ENCODE measurements around the gene SSTR5. TPM values are rescaled to one million over a fixed set of nuclear protein-coding genes. Genes with fewer than 3 reads are reported as not detected.

SSTR5 gene
- total RNA-seq, 1 donor from 2014 or later: not detected

- no peak for ATAC-seq
Observed at GRCh38 chr16:1126044-1126443, 53.5 kb downstream of the SSTR5 start.

DNA sequence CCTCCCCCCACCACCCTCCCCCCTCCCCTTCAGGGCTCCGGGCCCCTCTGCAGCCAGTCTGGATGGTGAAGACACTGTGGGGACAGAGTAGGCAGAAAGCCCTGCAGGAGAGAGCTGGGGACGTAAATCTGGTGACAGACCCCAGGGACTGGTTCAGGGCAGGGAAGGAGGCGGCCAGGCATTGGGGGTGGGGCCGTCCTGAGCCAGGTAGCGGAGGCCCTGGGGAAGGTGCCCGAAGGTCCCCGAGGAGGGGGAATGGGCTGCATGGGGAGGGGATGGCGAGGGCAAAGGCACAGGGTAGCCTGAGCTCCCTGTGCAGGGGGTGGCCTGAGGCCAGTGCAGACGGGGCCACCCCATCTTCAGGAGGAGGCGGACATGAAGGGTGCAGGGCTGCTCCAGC, 54.0 kb downstream of the SSTR5 start:
- ATAC-seq: no peak

- ATAC-seq: no peak
Observed at GRCh38 chr16:1127101-1127500, 54.6 kb downstream of the SSTR5 start.

DNA sequence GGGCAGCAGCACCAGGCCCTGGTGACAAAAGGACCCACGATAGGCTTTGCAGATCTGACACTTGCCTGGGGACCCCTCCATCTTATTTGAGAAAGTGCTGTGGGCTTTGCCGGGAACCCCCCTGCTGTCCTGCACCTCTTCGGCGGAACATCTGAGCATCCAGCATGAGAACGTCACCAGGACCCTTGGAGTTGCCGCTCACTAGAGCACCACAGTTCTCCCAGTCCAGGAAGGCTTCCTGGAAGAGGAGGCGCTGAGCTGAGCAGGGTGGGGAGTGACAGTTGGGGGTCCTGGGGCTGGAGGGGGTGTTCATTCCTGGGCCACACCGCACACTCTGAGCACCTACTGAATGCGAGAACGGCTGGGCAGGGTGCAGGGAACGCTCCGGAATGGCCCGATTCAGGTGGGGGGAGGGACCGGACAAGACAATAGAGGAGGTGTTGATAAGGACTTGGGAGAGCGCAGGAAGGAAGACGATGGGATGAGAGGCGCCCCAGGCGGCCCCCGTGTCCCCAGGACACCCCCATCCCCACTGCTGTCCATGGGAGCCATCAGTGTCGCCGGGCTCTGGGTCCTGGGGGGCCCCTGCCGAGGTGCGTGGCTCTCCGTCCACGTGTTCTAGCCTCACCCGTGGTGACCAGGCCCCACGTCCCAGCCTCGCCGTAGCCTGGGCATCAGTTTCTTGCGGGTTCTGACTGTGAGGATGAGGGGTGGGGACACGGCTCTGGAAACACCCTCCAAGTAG, 55.6 kb downstream of the SSTR5 start:
- no peak for ATAC-seq

DNA sequence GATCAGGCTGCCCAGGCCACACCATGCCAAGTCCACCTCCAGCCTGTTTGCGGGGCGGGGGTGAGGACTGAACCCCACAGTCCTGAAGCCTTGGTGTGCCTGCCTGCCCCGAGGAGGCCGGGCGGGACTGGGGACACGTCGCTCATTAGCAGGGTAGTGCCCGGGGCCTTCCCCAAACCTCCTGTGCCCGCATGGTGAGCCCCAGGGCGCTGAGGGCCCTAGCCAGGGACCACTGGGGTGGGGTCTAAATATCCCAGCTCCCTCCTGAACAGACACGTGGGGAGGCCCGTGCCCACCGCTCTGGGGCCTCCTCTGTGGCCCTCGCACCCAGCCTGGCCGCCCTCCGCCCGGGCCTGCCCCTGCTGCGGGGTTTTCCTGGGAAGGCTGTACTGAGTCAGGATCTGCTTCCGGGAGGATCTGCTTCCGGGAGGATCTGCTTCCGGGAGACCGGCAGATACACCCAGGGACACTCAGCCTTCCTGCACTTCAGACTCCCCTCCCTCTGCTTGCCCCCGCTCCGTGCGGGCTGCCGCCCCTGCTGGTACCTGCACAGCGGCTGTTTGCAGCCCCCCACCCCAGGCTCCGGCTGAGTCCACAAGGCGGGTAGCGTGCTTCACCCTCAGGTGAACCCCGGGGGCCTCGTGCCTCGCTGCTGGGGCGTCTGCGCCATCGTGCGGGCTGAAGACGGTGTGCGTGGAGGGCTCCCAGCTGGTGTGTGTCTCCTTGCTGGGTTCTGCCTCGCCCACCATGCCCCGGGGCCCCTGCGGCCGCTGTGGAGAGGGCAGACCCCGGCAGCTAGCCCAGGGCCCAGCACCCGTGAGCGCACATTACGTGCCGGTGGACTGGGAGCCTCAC, 56.8 kb downstream of the SSTR5 start:
- ATAC-seq: no peak

GRCh38 chr16:1130382-1130781, 57.8 kb downstream of the SSTR5 start:
- ATAC-seq: no peak

Other genes with a start within 250 kb of the SSTR5 start
- 11.4 TPM for gene LMF1, start 101.8 kb upstream of the SSTR5 start, total RNA-seq
- gene SOX8, start 91.0 kb upstream of the SSTR5 start, total RNA-seq: 0.16 TPM
- gene C1QTNF8, start 23.5 kb downstream of the SSTR5 start, total RNA-seq: not detected
- 1.1 TPM for gene CACNA1H, start 80.4 kb downstream of the SSTR5 start, total RNA-seq
- gene TPSG1, start 152.5 kb downstream of the SSTR5 start, total RNA-seq: 0.24 TPM
- gene TPSB2, start 157.4 kb downstream of the SSTR5 start, total RNA-seq: 4.5 TPM
- gene TPSAB1, start 168.0 kb downstream of the SSTR5 start, total RNA-seq: 4.6 TPM
- gene TPSD1, start 183.3 kb downstream of the SSTR5 start, total RNA-seq: not detected
- 93.1 TPM for gene UBE2I, start 236.9 kb downstream of the SSTR5 start, total RNA-seq

Data from esophagus mucosa (tissue), 1 donor.